Neural progenitor cell (in vitro differentiated cells): Measurements from ENCODE around the gene NKD1.

Experiments
- CTCF ChIP-seq: fragments of 200-600 bp; sonication (generic); IDR thresholded peaks from 2 replicates; pipeline ENCODE4 v1.5.1; 2017; ENCODE audit warnings: antibody characterized with exemption, mild to moderate bottlenecking
- EZH2 ChIP-seq: fragments of 200-600 bp; sonication (generic); IDR thresholded peaks from 2 replicates; pipeline ENCODE4 v1.6.1; 2017; ENCODE audit warnings: antibody characterized with exemption, mild to moderate bottlenecking, moderate library complexity
- EZH2phosphoT487 ChIP-seq: fragments of 200-600 bp; sonication (generic); IDR thresholded peaks from 2 replicates; pipeline ENCODE4 v1.6.1; 2017; ENCODE audit warnings: antibody characterized with exemption

- TF ChIP-seq EZH2 (no peak), CTCF (no peak), EZH2phosphoT487 (no peak)
Measured at GRCh38 chr16:50560903-50561863, 13.0 kb downstream of the NKD1 start.
